Stimulated activated naive B cell treated with anti-CD40 and anti-IgM and Interleukin-4, amounts not matched to agents 10 μg/mL and 1 μg/mL and 100 μg/mL, for 72 hours (primary cell): ENCODE measurements around the gene FRAS1.
"Not testable (repeated sequence)": the region's sequence is repeated elsewhere in the genome, so short reads cannot be mapped to it uniquely, and the experiment has no call there.

Experiments
- ATAC-seq, 2 donors: fragments of 150-1000 bp; cut with Tn5 transposase; replicated peaks; 2 replicates each; pipeline ENCODE4 v1.10.0; 2021; ENCODE audit warnings: moderate library complexity in 1 of 2
- DNase-seq: peaks from one replicate; pipeline ENCODE4 v3.0.0; 2021
- H3K27ac Mint-ChIP-seq: one replicate; pipeline ENCODE4 v1.8.0; 2022; ENCODE audit warnings: mild to moderate bottlenecking, mixed read lengths
- H3K27me3 Mint-ChIP-seq, 2 donors: one replicate each; pipeline ENCODE4 v1.8.0; 2022; ENCODE audit warnings: mixed read lengths in 2 of 2
- H3K36me3 Mint-ChIP-seq, 2 donors: one replicate each; pipeline ENCODE4 v1.8.0; 2022; ENCODE audit warnings: mixed read lengths in 2 of 2, mild to moderate bottlenecking in 1 of 2
- H3K4me1 Mint-ChIP-seq, 2 donors: one replicate each; pipeline ENCODE4 v1.8.0; 2022; ENCODE audit warnings: mixed read lengths in 2 of 2, mild to moderate bottlenecking in 1 of 2
- H3K4me3 Mint-ChIP-seq, 2 donors: one replicate each; pipeline ENCODE4 v1.8.0; 2022; ENCODE audit warnings: mild to moderate bottlenecking in 2 of 2, mixed read lengths in 2 of 2, moderate library complexity in 1 of 2
- H3K9me3 Mint-ChIP-seq, 2 donors: one replicate each; pipeline ENCODE4 v1.8.0; 2022; ENCODE audit warnings: mixed read lengths in 2 of 2, mild to moderate bottlenecking in 1 of 2

The FRAS1 gene

DNA sequence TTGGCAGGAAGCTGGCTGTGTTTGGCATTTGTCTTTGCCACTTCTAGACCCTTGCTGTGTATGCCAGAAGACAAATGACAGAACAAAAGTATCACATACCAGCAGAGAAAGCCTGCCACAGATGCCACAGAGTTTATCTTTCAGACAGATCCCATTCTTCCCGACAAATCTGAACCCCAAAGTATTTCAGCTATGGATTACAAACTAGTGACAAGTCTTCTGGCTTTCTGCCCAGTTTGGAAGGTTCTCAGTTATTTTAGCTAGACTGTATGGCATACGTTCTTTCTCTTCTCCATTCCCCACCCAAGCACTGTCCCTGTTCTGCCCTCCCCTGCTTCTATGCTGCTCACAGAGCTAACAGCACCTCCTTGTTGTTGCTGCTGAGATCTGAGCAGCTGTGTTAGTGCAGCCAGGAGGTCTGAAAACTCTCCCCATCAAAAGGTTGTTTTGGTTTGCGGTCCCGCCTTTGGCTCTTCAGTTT is 236.7 kb downstream of the FRAS1 start:
- no peak for DNase-seq

DNA sequence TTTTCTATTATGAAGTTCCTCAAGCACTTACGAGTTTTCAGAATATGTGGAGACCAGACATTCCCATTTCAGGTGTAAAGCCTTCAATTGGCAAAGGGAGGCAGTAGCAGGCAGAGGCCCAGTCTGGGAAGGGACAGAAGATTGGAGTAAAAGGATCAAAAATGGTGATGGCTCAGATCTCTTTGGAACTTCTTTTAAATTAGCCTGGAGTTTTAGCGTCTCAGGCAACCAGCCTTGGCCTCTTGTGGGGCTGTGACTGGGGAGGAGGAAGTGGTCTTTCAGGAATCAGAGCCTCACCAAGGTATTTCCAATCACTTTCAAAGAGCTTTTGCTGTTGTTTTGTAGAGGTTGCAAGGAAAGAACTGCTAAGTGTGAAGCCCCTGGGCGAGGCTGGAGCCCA is 239.1 kb downstream of the FRAS1 start:
- peaks cover 0 to 5% of the 10 kb centered on the region in 2 donors for H3K27me3 Mint-ChIP-seq
- H3K36me3 Mint-ChIP-seq = no peaks in the 10 kb centered on the region
- no peak overlapping the region for H3K4me3 Mint-ChIP-seq
- H3K27ac Mint-ChIP-seq = no peak overlapping the region
- H3K9me3 Mint-ChIP-seq = peaks cover 0 to 3% of the 10 kb centered on the region in 2 donors
- DNase-seq = no peak
- ATAC-seq = no peak
- peaks cover 7 to 14% of the 10 kb centered on the region in 2 donors for H3K4me1 Mint-ChIP-seq

More for the DNA sequence above, 236.7 kb downstream of the FRAS1 start:
- Mint-ChIP-seq H3K9me3 (no peaks in the 10 kb centered on the region), H3K36me3 (no peaks in the 10 kb centered on the region), H3K27ac (no peak overlapping the region), H3K4me1 (peaks cover 3 to 17% of the 10 kb centered on the region in 2 donors), H3K4me3 (no peak overlapping the region), H3K27me3 (peaks cover 0 to 5% of the 10 kb centered on the region in 2 donors)
- ATAC-seq = no peak

DNA sequence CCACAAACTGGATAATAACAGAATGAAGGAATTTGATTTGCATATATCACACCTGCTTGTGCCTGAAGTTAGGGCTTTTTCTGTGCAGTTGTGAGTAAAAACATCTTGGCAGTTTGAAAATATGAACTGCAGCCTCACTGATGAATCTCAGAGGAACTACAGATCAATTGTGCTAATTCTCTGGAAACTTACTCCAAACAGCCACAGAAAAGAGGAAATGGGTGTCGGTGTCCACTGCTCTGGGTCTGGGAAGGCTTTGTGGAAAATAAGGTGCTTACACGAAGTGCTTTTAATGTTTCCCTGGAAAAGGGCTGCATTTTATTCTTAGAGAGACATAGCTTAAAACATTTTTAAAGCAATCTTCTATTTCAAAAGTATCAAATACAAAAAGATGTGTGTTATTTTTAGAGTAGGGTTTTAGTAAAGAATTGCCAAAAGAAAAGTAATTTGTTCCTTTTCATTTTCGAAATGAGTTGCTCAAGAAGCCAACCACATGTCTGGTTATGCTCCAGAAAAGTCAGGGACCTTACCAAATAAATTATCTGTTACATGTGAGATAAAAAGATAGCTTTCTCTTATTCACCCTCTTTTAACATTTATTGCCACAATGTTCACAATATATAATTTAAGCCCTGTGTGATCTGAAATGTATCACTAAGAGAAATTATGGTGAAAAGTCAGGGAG is 240.1 kb downstream of the FRAS1 start:
- peaks cover 0 to 5% of the 10 kb centered on the region in 2 donors for H3K27me3 Mint-ChIP-seq
- peaks cover 0 to 3% of the 10 kb centered on the region in 2 donors for H3K9me3 Mint-ChIP-seq
- ATAC-seq = peak; percentile 46 to 64
- no peak overlapping the region for H3K4me3 Mint-ChIP-seq
- H3K36me3 Mint-ChIP-seq = no peaks in the 10 kb centered on the region
- DNase-seq = no peak
- peaks cover 7 to 9% of the 10 kb centered on the region in 2 donors for H3K4me1 Mint-ChIP-seq
- H3K27ac Mint-ChIP-seq = no peak overlapping the region

DNA sequence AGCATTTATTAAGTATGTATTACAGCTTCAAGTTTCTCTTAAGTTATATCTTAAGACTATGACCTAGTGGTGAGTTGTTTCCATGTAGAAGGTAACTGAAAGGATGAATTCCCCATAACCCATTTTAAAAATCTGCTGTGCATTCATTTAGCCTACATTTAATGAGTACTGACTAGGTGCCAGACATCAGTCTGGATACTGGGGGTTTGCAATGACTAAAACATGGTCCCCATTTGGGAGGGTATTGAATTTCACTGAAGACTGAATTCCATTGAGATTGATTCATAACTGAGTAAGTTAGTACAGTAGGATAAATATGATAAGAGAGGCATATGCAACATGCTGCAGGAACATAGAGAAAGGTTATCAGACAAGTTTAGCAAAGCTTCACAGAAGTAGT is 241.5 kb downstream of the FRAS1 start:
- DNase-seq (no peak), ATAC-seq (no peak)
- H3K4me3 Mint-ChIP-seq = no peak overlapping the region
- no peaks in the 10 kb centered on the region for H3K36me3 Mint-ChIP-seq
- peaks cover 7 to 9% of the 10 kb centered on the region in 2 donors for H3K4me1 Mint-ChIP-seq
- peaks cover 0 to 3% of the 10 kb centered on the region in 2 donors for H3K9me3 Mint-ChIP-seq
- no peak overlapping the region for H3K27ac Mint-ChIP-seq
- peaks cover 0 to 5% of the 10 kb centered on the region in 2 donors for H3K27me3 Mint-ChIP-seq

DNA sequence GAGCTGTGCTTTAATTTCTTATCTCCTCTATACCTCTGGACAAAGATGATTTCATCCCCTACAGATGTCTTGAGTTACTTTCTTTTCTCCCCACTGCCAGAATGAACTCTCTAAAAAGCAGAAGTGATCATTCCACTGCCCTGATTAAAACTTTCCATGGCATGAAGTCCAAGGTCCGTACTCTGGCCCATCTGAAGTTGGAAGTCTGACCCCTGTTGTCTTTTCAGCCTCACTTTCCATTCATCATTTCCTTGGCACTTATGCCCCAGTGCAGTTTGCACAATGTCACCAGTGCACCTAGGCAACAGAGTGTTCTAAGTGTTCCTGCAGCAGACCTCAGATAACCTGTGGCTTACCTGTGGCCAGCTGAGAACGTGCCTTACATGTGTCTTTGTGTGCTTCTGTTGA is 242.4 kb downstream of the FRAS1 start:
- ATAC-seq (peak; percentile 63 to 64), DNase-seq (no peak)
- no peak overlapping the region for H3K4me3 Mint-ChIP-seq
- H3K27ac Mint-ChIP-seq = no peak overlapping the region
- peaks cover 0 to 3% of the 10 kb centered on the region in 2 donors for H3K9me3 Mint-ChIP-seq
- peaks cover 0 to 5% of the 10 kb centered on the region in 2 donors for H3K27me3 Mint-ChIP-seq
- H3K4me1 Mint-ChIP-seq = peaks cover 7 to 9% of the 10 kb centered on the region in 2 donors
- no peaks in the 10 kb centered on the region for H3K36me3 Mint-ChIP-seq

DNA sequence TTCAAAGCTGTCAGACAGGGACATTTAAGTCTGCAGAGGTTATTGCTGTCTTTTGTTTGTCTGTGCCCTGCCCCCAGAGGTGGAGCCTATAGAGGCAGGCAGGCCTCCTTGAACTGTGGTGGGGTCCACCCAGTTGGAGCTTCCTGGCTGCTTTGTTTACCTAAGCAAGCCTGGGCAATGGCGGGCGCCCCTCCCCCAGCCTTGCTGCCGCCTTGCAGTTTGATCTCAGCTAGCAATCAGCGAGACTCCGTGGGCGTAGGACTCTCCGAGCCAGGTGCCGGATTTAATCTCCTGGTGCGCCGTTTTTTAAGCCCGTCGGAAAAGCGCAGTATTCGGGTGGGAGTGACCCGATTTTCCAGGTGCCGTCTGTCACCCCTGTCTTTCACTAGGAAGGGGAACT is 250.1 kb downstream of the FRAS1 start:
- peaks cover 12 to 16% of the 10 kb centered on the region in 2 donors for H3K27me3 Mint-ChIP-seq
- not testable (repeated sequence) for H3K36me3 Mint-ChIP-seq, H3K4me3 Mint-ChIP-seq, H3K27ac Mint-ChIP-seq, H3K4me1 Mint-ChIP-seq, H3K9me3 Mint-ChIP-seq, DNase-seq, ATAC-seq

DNA sequence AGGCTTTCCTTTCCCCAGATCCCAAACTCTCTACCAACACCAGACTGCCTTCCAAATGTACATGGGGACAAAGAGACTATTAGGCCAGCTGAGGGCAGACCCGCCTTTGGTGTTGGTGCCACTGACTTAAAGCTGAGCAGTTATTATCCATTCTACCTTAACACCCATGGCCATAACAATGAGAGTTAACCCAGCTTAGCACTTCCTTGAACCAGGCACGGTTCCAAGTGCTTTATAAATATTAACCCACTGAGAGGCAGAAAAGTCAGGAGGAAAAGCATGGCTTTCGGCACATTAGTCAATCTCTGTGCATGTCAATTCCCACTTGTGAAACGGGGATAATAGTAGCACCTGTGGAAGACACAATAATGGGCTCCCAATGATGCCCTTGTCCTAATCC is 251.4 kb downstream of the FRAS1 start:
- no peak for DNase-seq
- no peak overlapping the region for H3K4me3 Mint-ChIP-seq
- H3K27ac Mint-ChIP-seq = no peak overlapping the region
- peaks cover 0 to 17% of the 10 kb centered on the region in 2 donors for H3K4me1 Mint-ChIP-seq
- ATAC-seq = no peak
- H3K9me3 Mint-ChIP-seq = peaks cover 0 to 1% of the 10 kb centered on the region in 2 donors
- peaks cover 12 to 22% of the 10 kb centered on the region in 2 donors for H3K27me3 Mint-ChIP-seq
- no peaks in the 10 kb centered on the region for H3K36me3 Mint-ChIP-seq

DNA sequence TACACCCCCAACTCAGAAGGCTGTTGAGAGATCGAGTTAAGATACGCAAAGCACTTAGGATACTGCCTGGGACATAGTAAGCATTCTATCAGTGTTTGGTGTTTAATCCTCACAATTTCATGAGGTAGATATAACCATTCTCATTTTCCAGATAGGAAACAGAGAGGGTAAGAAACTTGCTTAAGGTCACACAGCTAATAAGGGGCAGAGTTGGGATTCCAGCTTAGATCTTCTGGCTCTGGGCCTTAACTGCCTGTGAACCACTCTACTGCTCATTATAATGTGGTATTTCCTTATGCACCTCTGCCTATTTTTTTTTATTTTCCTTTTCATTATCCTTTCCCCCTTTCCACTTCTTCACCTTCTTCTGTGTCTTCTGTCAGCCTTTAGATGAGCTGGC is 252.2 kb downstream of the FRAS1 start:
- Mint-ChIP-seq H3K27ac (no peak overlapping the region), H3K4me1 (peaks cover 0 to 23% of the 10 kb centered on the region in 2 donors), H3K36me3 (no peaks in the 10 kb centered on the region), H3K4me3 (no peak overlapping the region), H3K9me3 (peaks cover 0 to 1% of the 10 kb centered on the region in 2 donors), H3K27me3 (peaks cover 15 to 29% of the 10 kb centered on the region in 2 donors)
- no peak for DNase-seq
- ATAC-seq = no peak

DNA sequence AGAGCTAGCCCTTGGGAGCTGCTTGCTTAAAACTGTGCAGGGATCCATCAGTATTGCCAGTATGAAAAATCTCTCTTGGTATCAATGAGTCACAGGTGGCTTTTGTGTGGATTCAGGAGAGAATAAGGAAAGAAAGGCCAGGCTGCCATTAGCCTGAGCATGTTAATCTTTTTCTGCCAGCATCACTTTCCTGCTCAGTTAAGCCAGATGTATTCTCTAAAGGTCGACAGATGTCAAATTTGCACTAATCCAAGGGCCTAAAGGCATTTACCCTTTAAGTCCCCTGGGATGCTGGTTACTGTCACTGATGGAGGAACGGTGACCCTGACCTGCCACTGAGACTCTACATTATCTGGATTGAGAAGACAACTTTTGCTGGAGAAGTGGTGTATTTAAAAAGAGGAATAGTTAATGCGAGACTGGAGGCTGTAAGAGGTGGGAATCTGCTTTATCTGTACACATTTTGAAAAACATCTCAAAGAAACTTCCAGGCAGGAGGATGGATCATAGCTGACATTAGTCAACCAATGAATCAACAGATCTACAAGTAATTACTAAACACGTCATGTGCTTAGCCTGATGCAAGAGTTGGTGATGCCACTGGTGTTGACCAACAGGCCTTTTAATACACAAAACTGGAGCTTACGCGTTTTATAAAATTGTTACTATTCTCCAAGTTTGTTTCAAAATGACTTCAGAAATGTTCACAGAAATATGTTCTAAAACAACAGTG is 253.1 kb downstream of the FRAS1 start:
- Mint-ChIP-seq H3K9me3 (peaks cover 0 to 1% of the 10 kb centered on the region in 2 donors), H3K27ac (no peak overlapping the region), H3K36me3 (no peaks in the 10 kb centered on the region), H3K27me3 (peaks cover 17 to 32% of the 10 kb centered on the region in 2 donors), H3K4me3 (no peak overlapping the region), H3K4me1 (peaks cover 0 to 23% of the 10 kb centered on the region in 2 donors)
- ATAC-seq (no peak), DNase-seq (no peak)

DNA sequence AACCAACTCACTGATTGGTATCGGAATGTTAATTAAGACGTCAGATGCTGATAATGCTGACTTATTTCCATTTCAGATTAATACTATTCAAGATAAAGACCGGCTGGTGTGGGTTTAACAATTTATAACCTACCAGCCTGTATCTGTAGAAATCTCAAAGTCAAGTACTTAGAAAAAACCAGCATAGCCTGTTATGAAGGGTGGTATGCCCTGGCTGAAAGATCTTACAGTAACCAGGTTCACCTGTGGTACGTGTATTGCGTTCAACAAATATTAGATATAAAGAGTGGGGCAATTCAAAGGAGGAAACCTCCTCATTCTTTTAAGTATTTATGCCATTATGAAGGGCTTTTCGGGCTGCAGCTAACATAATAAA is 253.6 kb downstream of the FRAS1 start:
- H3K4me1 Mint-ChIP-seq = peaks cover 0 to 23% of the 10 kb centered on the region in 2 donors
- H3K9me3 Mint-ChIP-seq = no peaks in the 10 kb centered on the region
- no peak overlapping the region for H3K27ac Mint-ChIP-seq
- no peak for DNase-seq
- peaks cover 17 to 32% of the 10 kb centered on the region in 2 donors for H3K27me3 Mint-ChIP-seq
- no peak for ATAC-seq
- no peaks in the 10 kb centered on the region for H3K36me3 Mint-ChIP-seq
- no peak overlapping the region for H3K4me3 Mint-ChIP-seq

DNA sequence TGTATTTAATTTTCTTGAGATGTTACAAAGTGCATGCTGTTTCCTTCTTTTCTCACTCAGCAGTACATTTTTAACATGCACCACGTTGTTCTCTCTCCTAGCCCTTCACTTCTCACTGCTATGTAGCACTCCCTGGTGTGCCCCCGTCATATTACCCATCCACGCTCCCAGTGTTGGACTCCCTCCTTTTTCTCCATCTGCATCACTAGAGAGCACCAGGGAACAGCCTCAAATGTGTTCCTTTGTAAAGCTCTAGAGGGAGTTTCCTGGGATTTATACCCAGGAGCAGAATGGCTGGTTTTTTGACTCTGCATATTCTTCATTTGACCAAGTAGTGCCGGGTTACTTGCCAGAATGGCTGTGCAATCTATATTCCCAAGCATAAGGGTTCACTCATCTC is 254.2 kb downstream of the FRAS1 start:
- Mint-ChIP-seq H3K27ac (no peak overlapping the region), H3K36me3 (no peaks in the 10 kb centered on the region), H3K4me3 (no peak overlapping the region), H3K9me3 (no peaks in the 10 kb centered on the region), H3K4me1 (peaks cover 0 to 23% of the 10 kb centered on the region in 2 donors), H3K27me3 (peaks cover 20 to 32% of the 10 kb centered on the region in 2 donors)
- DNase-seq (no peak), ATAC-seq (no peak)

DNA sequence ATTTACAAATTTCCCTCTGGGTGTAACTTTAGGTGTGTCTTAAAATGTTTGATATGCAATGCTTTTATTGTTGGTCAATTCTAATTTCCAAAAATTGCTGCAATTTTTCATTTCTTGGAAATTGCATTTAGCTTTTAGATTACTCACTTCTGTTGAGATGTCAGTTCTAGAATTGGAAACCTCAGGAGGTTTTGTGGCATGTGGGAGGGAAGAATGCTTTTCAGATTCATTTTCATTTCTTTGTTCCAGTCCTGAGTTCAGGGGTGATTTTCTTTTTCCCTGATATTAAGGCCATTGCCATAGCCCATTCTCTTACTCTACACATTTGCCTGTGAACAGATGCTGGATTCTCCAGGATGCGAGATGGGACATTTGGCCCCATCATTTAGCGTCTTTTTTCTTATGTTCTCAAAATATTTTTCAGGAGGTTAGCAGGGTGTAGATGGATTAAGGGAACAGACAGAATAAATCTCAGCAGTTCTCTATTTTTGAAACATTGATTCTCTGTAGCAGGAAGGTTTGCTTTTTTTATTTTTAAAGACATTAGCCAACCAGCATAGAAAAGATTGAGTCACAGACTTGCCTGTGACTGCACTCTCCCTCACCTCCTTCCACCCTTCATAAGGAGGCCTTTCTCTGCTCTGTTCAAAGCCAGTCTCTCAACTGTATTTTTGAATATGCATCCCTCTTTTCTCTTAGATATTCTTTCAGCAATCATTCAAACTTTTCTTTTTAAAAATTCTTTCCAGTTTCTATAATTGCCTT is 256.0 kb downstream of the FRAS1 start:
- no peaks in the 10 kb centered on the region for H3K36me3 Mint-ChIP-seq
- ATAC-seq (no peak), DNase-seq (no peak)
- H3K4me3 Mint-ChIP-seq = no peak overlapping the region
- H3K27ac Mint-ChIP-seq = no peak overlapping the region
- peaks cover 0 to 23% of the 10 kb centered on the region in 2 donors for H3K4me1 Mint-ChIP-seq
- H3K9me3 Mint-ChIP-seq = no peaks in the 10 kb centered on the region
- H3K27me3 Mint-ChIP-seq = peaks cover 19 to 32% of the 10 kb centered on the region in 2 donors

DNA sequence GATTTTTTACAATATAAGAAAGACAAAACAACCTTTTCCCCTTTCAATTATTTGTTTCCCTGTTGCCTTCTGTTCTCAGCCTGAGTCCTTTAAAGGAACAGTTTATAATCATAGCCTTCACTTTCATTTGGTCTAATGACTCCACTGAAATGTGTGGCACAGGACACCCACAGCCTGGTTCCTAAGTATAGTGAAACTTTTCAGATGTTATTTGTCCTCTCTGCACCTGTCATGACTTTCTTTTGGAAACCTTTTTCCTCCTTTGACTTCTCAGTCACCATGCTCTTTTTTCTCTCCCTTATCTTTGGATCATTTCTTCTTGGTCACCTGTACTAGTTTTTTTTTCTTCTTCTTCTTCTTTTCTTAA is 256.6 kb downstream of the FRAS1 start:
- Mint-ChIP-seq H3K9me3 (no peaks in the 10 kb centered on the region), H3K27ac (no peak overlapping the region), H3K36me3 (no peaks in the 10 kb centered on the region), H3K4me1 (peaks cover 0 to 23% of the 10 kb centered on the region in 2 donors), H3K27me3 (peaks cover 19 to 32% of the 10 kb centered on the region in 2 donors), H3K4me3 (no peak overlapping the region)
- no peak for DNase-seq
- ATAC-seq = no peak

DNA sequence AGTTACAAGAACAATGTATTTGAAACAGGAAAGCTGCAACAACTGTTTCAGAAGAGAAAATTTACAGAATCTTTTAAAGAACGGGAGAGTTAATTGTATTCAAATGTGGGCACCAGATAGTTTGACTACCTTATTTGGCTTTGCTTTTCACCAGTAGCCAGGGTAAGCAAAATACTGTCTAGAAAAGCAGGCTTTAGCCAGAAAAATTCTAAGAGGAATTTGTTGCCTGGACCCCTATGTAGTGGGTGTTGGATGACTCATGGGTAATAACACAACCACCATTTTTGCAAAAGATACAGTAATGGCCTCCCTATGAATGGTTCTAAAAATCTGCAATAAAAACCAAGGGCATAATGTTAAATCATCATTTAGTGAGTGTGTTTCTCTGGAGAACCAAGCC is 261.0 kb downstream of the FRAS1 start:
- no peak overlapping the region for H3K27ac Mint-ChIP-seq
- no peaks in the 10 kb centered on the region for H3K36me3 Mint-ChIP-seq
- H3K4me1 Mint-ChIP-seq = peaks cover 8 to 19% of the 10 kb centered on the region in 2 donors
- peaks cover 18 to 21% of the 10 kb centered on the region in 2 donors for H3K27me3 Mint-ChIP-seq
- no peak overlapping the region for H3K4me3 Mint-ChIP-seq
- DNase-seq (no peak), ATAC-seq (no peak)
- no peaks in the 10 kb centered on the region for H3K9me3 Mint-ChIP-seq
